GM13976 (cell line): ENCODE results near the gene MSLN.

ENCODE experiments used
- DNase-seq: peaks from one replicate; pipeline ENCODE4 v3.0.0; 2012; ENCODE audit warnings: low spot score
- in situ Hi-C: fragments of 300-500 bp; cut with MboI; formaldehyde crosslinking; loops from one replicate; pipeline ENCODE4 v1.12.0; 2022; ENCODE audit warnings: low sequenced_read_pairs, mixed read lengths, inconsistent platforms; ENCODE audit not compliant: unreplicated experiment
- TF ChIP-seq, protein P1 (sequence below): IDR thresholded peaks from 2 replicates; pipeline ENCODE4 v1.5.1; 2012; ENCODE audit warnings: borderline replicate concordance, mild to moderate bottlenecking; ENCODE audit not compliant: insufficient read depth; ENCODE audit errors: extremely low read depth, missing control alignments, control extremely low read depth

MSLN gene

GRCh38 chr16:792221-792995 lies 31.9 kb downstream of the MSLN start:
- TF ChIP-seq, protein P1, sequence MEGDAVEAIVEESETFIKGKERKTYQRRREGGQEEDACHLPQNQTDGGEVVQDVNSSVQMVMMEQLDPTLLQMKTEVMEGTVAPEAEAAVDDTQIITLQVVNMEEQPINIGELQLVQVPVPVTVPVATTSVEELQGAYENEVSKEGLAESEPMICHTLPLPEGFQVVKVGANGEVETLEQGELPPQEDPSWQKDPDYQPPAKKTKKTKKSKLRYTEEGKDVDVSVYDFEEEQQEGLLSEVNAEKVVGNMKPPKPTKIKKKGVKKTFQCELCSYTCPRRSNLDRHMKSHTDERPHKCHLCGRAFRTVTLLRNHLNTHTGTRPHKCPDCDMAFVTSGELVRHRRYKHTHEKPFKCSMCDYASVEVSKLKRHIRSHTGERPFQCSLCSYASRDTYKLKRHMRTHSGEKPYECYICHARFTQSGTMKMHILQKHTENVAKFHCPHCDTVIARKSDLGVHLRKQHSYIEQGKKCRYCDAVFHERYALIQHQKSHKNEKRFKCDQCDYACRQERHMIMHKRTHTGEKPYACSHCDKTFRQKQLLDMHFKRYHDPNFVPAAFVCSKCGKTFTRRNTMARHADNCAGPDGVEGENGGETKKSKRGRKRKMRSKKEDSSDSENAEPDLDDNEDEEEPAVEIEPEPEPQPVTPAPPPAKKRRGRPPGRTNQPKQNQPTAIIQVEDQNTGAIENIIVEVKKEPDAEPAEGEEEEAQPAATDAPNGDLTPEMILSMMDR = no peak
- in situ Hi-C loops = no loop called here
- DNase-seq = no peak

DNA sequence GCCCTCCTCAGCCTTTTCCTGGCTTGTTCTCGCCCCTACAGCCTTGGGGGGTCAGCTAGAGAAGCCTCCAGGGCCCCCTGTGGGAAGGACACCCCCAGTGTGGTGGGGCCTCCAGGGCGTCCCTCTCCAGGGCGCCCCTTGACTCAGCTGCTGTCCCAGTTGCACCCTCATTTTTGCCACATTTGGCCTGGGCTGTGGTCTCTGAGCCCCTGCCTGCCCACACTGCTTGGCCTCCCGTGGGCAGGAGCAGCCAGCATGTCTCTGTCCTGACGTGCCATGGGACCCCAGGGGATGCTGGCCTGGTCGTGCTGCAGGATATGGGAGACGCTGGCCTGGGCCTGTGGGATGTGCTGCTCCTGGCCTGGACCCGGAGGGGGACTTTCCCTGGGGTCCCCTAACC lies 32.9 kb downstream of the MSLN start:
- no peak for DNase-seq
- TF ChIP-seq, protein P1 = no peak
- in situ Hi-C loops = no loop called here

GRCh38 chr16:794091-794822 lies 33.7 kb downstream of the MSLN start:
- in situ Hi-C loops = no loop called here
- TF ChIP-seq, protein P1 = no peak
- no peak for DNase-seq

DNA sequence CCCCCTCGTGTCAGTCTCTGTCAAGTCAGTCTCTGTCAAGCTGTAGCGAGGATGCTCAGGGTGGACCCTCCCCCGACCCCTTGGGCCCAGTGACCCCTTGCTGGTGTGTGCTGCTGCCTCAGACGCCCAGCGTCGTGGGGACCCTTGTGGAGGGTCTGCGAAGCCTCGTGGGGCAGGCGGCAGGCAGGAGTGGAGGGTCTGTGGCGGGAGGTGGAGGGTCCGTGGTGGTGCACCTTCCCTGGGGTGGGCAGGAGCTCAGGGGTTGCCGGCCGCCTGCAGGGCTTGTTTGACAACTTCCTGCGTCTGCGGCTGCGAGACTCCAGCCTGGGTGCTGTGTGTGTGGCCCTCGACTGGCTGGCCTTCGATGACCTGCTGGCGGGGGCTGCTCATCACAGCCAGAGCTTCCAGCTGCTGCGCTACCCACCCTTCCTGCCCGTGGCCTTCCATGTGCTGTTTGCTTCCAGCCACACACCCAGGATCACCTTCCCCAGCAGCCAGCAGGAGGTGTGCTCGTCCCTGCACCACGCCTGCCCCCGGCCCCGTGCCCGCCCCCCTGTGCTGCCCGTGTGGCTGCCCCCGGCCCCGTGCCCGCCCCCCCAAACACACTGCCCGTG lies 34.4 kb downstream of the MSLN start:
- in situ Hi-C loops = no loop called here
- TF ChIP-seq, protein P1 = no peak
- DNase-seq = no peak

DNA sequence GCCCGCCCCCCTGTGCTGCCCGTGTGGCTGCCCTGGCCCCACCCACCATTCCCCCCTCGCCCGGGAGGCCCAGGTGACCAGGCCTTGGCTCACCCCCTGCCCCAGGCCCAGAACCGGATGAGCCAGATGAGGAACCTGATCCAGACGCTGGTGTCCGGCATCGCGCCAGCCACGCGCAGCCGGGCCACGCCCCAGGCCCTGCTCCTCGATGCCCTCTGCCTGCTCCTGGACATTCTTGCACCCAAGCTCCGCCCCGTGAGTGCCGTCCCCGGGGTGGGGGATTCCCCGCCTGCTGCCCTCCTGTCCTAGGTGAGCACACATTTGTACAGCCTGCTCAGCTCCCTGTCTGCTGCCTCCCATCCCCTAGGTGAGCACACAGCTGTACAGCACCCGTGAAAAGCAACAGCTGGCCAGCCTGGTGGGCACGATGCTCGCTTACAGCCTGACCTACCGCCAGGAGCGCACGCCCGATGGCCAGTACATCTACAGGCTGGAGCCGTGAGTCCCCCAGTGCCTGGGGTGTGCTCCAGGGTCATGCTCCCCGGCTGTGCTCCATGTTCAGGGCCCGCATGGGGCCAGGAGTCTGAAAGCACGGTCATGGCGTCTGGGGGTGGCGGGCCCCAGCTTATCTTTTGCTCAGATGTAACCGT lies 35.2 kb downstream of the MSLN start:
- TF ChIP-seq, protein P1 = no peak
- in situ Hi-C loops = no loop called here
- no peak for DNase-seq
